Gastroesophageal sphincter (tissue), 3 donors: ENCODE results near the gene KIF20B.

Experiments used
- CTCF ChIP-seq, 4 experiments: fragments of 200-600 bp in 2 of 4; fragments of 450-650 bp in 2 of 4; sonication (generic) in 1 of 4; IDR thresholded peaks; one replicate each; pipeline ENCODE4 v1.5.1; 2017 to 2019; ENCODE audit warnings: antibody characterized with exemption in 4 of 4, mild to moderate bottlenecking in 2 of 4, moderate library complexity in 2 of 4
- EP300 ChIP-seq: sonication (generic); formaldehyde crosslinking; IDR thresholded peaks from one replicate; pipeline ENCODE4 v1.6.1; 2017; ENCODE audit warnings: antibody characterized with exemption, mild to moderate bottlenecking
- POLR2A ChIP-seq, 2 donors: fragments of 450-650 bp; IDR thresholded peaks; one replicate each; pipeline ENCODE4 v1.6.1; 2017; ENCODE audit warnings: antibody characterized with exemption in 2 of 2, mild to moderate bottlenecking in 2 of 2, moderate library complexity in 1 of 2
- POLR2AphosphoS5 ChIP-seq: sonication (generic); formaldehyde crosslinking; IDR thresholded peaks from one replicate; pipeline ENCODE4 v1.6.1; 2017; ENCODE audit warnings: antibody characterized with exemption

- TF ChIP-seq CTCF (IDR thresholded peaks at IDR 0.05) (no peak), POLR2A (IDR thresholded peaks at IDR 0.05) (no peak), POLR2AphosphoS5 (no peak), EP300 (no peak)
Measured at GRCh38 chr10:89783406-89783805, 82.0 kb downstream of the KIF20B start.
